Spleen (tissue), 11 donors: ENCODE measurements around the gene GRHPR. TPM values are rescaled to one million over a fixed set of nuclear protein-coding genes. Genes with fewer than 3 reads are reported as not detected.

Source experiments
- DNase-seq: peaks from one replicate; pipeline ENCODE4 v3.0.0-alpha.2; 2020
- H3K27ac ChIP-seq, 8 donors: fragments of 200-600 bp; sonication (generic) in 7 of 8; 1 replicate in 4 of 8; 2 replicates in 4 of 8; pipeline versions ENCODE4 v1.5.0 to v1.8.0; 2016 to 2021; ENCODE audit warnings: inconsistent platforms in 4 of 8, mild to moderate bottlenecking in 4 of 8, moderate library complexity in 1 of 8
- H3K27me3 ChIP-seq, 7 donors: fragments of 200-600 bp; sonication (generic) in 6 of 7; replicated peaks in 1 of 7; 1 replicate in 4 of 7; 2 replicates in 3 of 7; pipeline versions ENCODE4 v1.5.0 to v1.8.0; 2016 to 2021; ENCODE audit warnings: inconsistent platforms in 3 of 7, mild to moderate bottlenecking in 1 of 7
- H3K36me3 ChIP-seq, 6 donors: fragments of 200-600 bp; sonication (generic) in 5 of 6; 1 replicate in 4 of 6; 2 replicates in 2 of 6; pipeline versions ENCODE4 v1.5.0 to v1.8.0; 2016 to 2021; ENCODE audit warnings: inconsistent platforms in 2 of 6
- H3K4me1 ChIP-seq, 6 donors: fragments of 200-600 bp; sonication (generic) in 5 of 6; 1 replicate in 3 of 6; 2 replicates in 3 of 6; pipeline versions ENCODE4 v1.5.0 to v1.8.0; 2016 to 2021; ENCODE audit warnings: inconsistent platforms in 3 of 6
- H3K4me3 ChIP-seq, 8 donors: fragments of 200-600 bp; sonication (generic) in 7 of 8; 1 replicate in 4 of 8; 2 replicates in 4 of 8; pipeline versions ENCODE4 v1.5.0 to v1.8.0; 2016 to 2021; ENCODE audit warnings: inconsistent platforms in 4 of 8, mild to moderate bottlenecking in 4 of 8, moderate library complexity in 2 of 8
- H3K9me3 ChIP-seq, 8 donors: fragments of 200-600 bp; sonication (generic) in 7 of 8; 1 replicate in 4 of 8; 2 replicates in 4 of 8; pipeline versions ENCODE4 v1.5.0 to v1.8.0; 2016 to 2021; ENCODE audit warnings: inconsistent platforms in 4 of 8
- POLR2A ChIP-seq, 3 donors: fragments of 450-650 bp; IDR thresholded peaks; one replicate each; pipeline ENCODE4 v1.5.1; 2017; ENCODE audit warnings: antibody characterized with exemption in 3 of 3, mild to moderate bottlenecking in 1 of 3
- POLR2AphosphoS5 ChIP-seq, 3 donors: sonication (generic); formaldehyde crosslinking; IDR thresholded peaks; one replicate each; pipeline ENCODE4 v1.5.1; 2017; ENCODE audit warnings: antibody characterized with exemption in 3 of 3
- WGBS, 5 donors: extraction: QIAGEN DNeasy Blood & Tissue Kit in 3 of 5; methylation state at CpG; one replicate each; pipeline versions ENCODE4 v1.1.5 to v1.1.7; 2013 to 2018; 5-methylcytosine and 5-hydroxymethylcytosine counted together
- intact Hi-C: fragments of 100-400 bp; cut with DNase I; formaldehyde crosslinking; loops from one replicate; pipeline ENCODE4 v1.15.0; 2023; ENCODE audit warnings: low total_unique reads
- polyA plus RNA-seq, 3 donors: library from polyadenylated mRNA; stranded (reverse); fragments of 200-250 nt; gene quantifications; one replicate each; pipeline ENCODE4 v1.2.1, GENCODE V29; 2013
- total RNA-seq, 7 donors: library from RNA; depleted of rRNA in 3 of 7; stranded (reverse); fragments of >200 nt in 3 of 7; fragmentation: NEBNext Ultra II Directional in 4 of 7; extraction: Animal tissue kit (Norgen Biotek cat#: 25700) in 4 of 7; gene quantifications; one replicate each; pipeline versions ENCODE4 v1.1.0 to v1.2.1, GENCODE V29; 2016 to 2021
- TF ChIP-seq, protein P1 (sequence below), 11 experiments: fragments of 200-600 bp in 7 of 11; fragments of 450-650 bp in 4 of 11; sonication (generic) in 4 of 11; IDR thresholded peaks in 8 of 11; conservative IDR thresholded peaks in 3 of 11; 1 replicate in 7 of 11; 2 replicates in 4 of 11; pipeline versions ENCODE4 v1.4.0 to v1.8.0; 2016 to 2021; ENCODE audit warnings: antibody characterized with exemption in 11 of 11, inconsistent platforms in 4 of 11, mild to moderate bottlenecking in 1 of 11
- donor health status: healthy with polysubstance abuse.
- donor health status: DM: no; HTN: no; CAD: no; lungs with moderate emphysema.
- donor health status: DM: no; HTN: no; CAD: no.
- donor health status: Bipolar disorder and iron deficiency.
- donor health status: healthy.
- donor health status: DM: no; HTN: no; CAD: no.
- donor health status: DM: yes; HTN: yes; CAD: no.

The GRHPR gene
- total and polyA plus RNA-seq, 10 donors, result 44.9 to 114 (median 63.0) TPM

- no peak overlapping the region for H3K4me3 ChIP-seq
- no peak for TF ChIP-seq POLR2AphosphoS5 (IDR thresholded peaks at IDR 0.05)
- TF ChIP-seq POLR2A (IDR thresholded peaks at IDR 0.05), result no peak
- TF ChIP-seq, protein P1, sequence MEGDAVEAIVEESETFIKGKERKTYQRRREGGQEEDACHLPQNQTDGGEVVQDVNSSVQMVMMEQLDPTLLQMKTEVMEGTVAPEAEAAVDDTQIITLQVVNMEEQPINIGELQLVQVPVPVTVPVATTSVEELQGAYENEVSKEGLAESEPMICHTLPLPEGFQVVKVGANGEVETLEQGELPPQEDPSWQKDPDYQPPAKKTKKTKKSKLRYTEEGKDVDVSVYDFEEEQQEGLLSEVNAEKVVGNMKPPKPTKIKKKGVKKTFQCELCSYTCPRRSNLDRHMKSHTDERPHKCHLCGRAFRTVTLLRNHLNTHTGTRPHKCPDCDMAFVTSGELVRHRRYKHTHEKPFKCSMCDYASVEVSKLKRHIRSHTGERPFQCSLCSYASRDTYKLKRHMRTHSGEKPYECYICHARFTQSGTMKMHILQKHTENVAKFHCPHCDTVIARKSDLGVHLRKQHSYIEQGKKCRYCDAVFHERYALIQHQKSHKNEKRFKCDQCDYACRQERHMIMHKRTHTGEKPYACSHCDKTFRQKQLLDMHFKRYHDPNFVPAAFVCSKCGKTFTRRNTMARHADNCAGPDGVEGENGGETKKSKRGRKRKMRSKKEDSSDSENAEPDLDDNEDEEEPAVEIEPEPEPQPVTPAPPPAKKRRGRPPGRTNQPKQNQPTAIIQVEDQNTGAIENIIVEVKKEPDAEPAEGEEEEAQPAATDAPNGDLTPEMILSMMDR (IDR thresholded peaks at IDR 0.05 in 8 of 11, conservative IDR thresholded peaks at IDR 0.05 in 3 of 11), result no peak
- intact Hi-C loops, result no loop called here
- no peak for DNase-seq
- H3K4me1 ChIP-seq, result peaks cover 4 to 41% (median 19%) of the 10 kb centered on the region in 6 donors
- no peaks in the 10 kb centered on the region for H3K27me3 ChIP-seq
- no peaks in the 10 kb centered on the region for H3K36me3 ChIP-seq
- H3K27ac ChIP-seq, result peak overlapping the region in 1 of 8 donors; percentile 67
- no peaks in the 10 kb centered on the region for H3K9me3 ChIP-seq
- 83 to 93% (median 89%) methylated on average over 12 of the region's 12 CpGs for WGBS, 5 donors
Observed at GRCh38 chr9:37383876-37384746, 38.4 kb upstream of the GRHPR start.

DNA sequence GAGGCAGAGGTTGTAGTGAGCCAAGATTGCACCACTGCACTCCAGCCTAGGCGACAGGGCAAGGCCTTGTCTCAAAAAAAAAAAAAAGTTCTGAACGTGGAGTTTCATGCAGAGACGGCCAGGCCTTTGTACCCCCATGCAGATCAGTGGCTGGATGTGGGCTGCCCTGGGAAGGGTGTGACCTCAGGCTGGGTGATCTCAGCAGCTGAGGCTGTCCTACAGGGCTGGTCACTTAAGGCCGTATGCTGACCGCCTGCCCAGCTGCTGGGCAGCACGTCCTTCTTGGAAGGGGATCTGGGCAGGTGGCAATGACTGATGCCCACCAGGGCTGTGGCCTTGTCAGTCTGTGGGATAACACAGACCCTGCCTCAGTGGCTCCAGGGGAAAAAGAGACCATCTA, 37.2 kb upstream of the GRHPR start:
- WGBS, 5 donors, result 77 to 90% (median 87%) methylated on average over 6 of the region's 6 CpGs
- TF ChIP-seq POLR2AphosphoS5 (IDR thresholded peaks at IDR 0.05), result no peak
- TF ChIP-seq, protein P1 (IDR thresholded peaks at IDR 0.05 in 8 of 11, conservative IDR thresholded peaks at IDR 0.05 in 3 of 11), result no peak
- TF ChIP-seq POLR2A (IDR thresholded peaks at IDR 0.05), result no peak
- Histone ChIP-seq H3K36me3 (no peaks in the 10 kb centered on the region), H3K4me1 (peaks cover 4 to 43% (median 20%) of the 10 kb centered on the region in 6 donors), H3K9me3 (no peaks in the 10 kb centered on the region), H3K4me3 (no peak overlapping the region), H3K27me3 (no peaks in the 10 kb centered on the region), H3K27ac (no peak overlapping the region)
- intact Hi-C loops, result no loop called here
- DNase-seq, result no peak

DNA sequence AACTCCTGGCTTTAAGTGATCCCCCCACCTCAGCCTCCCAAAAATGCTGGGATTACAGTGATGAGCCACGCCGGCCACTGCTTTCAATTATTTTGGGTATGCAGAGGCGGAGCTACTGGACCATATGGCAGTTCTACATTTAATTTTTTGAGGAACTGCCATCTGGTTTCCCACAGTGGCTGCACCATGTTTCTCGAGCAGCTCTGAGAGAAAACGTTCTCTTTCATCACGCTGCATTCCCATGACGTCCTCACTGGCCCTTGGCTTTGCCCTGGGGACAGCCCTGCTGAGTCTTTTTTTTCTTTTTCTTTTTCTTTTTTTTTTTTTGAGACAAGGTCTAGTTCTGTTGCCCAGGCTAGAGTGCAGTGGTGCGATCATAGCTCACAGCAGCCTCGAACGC, 35.5 kb upstream of the GRHPR start:
- Histone ChIP-seq H3K9me3 (no peaks in the 10 kb centered on the region), H3K27ac (no peak overlapping the region), H3K4me3 (no peak overlapping the region), H3K27me3 (no peaks in the 10 kb centered on the region), H3K4me1 (peaks cover 4 to 39% (median 19%) of the 10 kb centered on the region in 6 donors), H3K36me3 (no peaks in the 10 kb centered on the region)
- DNase-seq, result no peak
- intact Hi-C loops, result no loop called here
- TF ChIP-seq POLR2A (IDR thresholded peaks at IDR 0.05), result no peak
- TF ChIP-seq, protein P1 (IDR thresholded peaks at IDR 0.05 in 8 of 11, conservative IDR thresholded peaks at IDR 0.05 in 3 of 11), result no peak
- TF ChIP-seq POLR2AphosphoS5 (IDR thresholded peaks at IDR 0.05), result no peak
- WGBS, 5 donors, result 55 to 78% (median 71%) methylated on average over 10 of the region's 10 CpGs

GRCh38 chr9:37390759-37391158, 31.7 kb upstream of the GRHPR start:
- H3K27ac ChIP-seq, result no peak overlapping the region
- peaks cover 0 to 19% (median 6%) of the 10 kb centered on the region in 6 donors for H3K4me1 ChIP-seq
- no peaks in the 10 kb centered on the region for H3K36me3 ChIP-seq
- no peaks in the 10 kb centered on the region for H3K27me3 ChIP-seq
- intact Hi-C loops, result no loop called here
- TF ChIP-seq, protein P1 (IDR thresholded peaks at IDR 0.05 in 8 of 11, conservative IDR thresholded peaks at IDR 0.05 in 3 of 11), result peak in 9 of 11 experiments; percentile 20 to 62 (median 46)
- no peak for TF ChIP-seq POLR2A (IDR thresholded peaks at IDR 0.05)
- no peak for DNase-seq
- no peak overlapping the region for H3K4me3 ChIP-seq
- 23 to 38% (median 29%) methylated on average over 7 of the region's 7 CpGs for WGBS, 5 donors
- H3K9me3 ChIP-seq, result no peaks in the 10 kb centered on the region
